ENCODE results near the gene SEC14L6. TPM values are rescaled to one million over a fixed set of nuclear protein-coding genes. Genes with fewer than 3 reads are reported as not detected.
"Not testable (repeated sequence)": the region's sequence is repeated elsewhere in the genome, so short reads cannot be mapped to it uniquely, and the experiment has no call there.

The SEC14L6 gene
- total RNA-seq, 2 experiments from 2014 or later: not detected

DNA sequence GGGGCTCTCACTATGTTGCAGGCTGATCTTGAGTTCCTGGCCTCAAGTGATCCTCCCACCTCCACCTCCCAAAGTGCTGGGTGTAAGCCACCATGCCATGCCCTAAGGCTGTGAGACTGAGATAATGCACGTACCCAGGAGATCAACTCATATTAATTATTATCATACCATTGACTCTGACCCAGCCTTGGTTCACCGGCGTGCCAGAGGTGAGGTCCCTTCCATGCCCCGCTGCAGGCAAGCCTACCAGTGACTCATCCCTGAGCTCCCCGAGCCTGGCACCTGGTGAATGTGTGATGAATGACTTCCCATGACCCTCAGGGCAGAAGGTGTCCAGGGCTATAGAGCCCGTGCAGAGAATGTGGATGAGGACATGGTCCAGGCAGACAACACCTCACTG, 15.8 kb upstream of the SEC14L6 start:
- no peaks in the 10 kb centered on the region for H3K9me3 Mint-ChIP-seq
- no peak for DNase-seq
- H3K27ac Mint-ChIP-seq: no peak overlapping the region
- ATAC-seq (ENCODE audit: poor library complexity): no peak
- TF ChIP-seq, protein P1, sequence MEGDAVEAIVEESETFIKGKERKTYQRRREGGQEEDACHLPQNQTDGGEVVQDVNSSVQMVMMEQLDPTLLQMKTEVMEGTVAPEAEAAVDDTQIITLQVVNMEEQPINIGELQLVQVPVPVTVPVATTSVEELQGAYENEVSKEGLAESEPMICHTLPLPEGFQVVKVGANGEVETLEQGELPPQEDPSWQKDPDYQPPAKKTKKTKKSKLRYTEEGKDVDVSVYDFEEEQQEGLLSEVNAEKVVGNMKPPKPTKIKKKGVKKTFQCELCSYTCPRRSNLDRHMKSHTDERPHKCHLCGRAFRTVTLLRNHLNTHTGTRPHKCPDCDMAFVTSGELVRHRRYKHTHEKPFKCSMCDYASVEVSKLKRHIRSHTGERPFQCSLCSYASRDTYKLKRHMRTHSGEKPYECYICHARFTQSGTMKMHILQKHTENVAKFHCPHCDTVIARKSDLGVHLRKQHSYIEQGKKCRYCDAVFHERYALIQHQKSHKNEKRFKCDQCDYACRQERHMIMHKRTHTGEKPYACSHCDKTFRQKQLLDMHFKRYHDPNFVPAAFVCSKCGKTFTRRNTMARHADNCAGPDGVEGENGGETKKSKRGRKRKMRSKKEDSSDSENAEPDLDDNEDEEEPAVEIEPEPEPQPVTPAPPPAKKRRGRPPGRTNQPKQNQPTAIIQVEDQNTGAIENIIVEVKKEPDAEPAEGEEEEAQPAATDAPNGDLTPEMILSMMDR (IDR thresholded peaks at IDR 0.05): no peak
- Histone ChIP-seq H3K9me3 (ENCODE audit: control insufficient read depth in 1 of 2, insufficient read depth in 1 of 2, low read length in 2 of 2) (no peaks in the 10 kb centered on the region), H3K27ac (ENCODE audit: low read depth in 1 of 2, low read length in 2 of 2) (no peak overlapping the region), H3K27me3 (ENCODE audit: control insufficient read depth in 1 of 2, insufficient read depth in 2 of 2, low read length in 2 of 2) (peaks cover 0 to 2% of the 10 kb centered on the region in 2 experiments), H3K4me3 (ENCODE audit: low read length) (no peak overlapping the region), H3K4me1 (ENCODE audit: insufficient read depth, low read length) (no peaks in the 10 kb centered on the region), H3K36me3 (ENCODE audit: insufficient read depth, low read length) (no peaks in the 10 kb centered on the region)
- no peak overlapping the region for H3K4me3 Mint-ChIP-seq
- POLR2A ChIA-PET: no interaction called here
- no peaks in the 10 kb centered on the region for H3K4me1 Mint-ChIP-seq (ENCODE audit: low read depth)
- peaks cover 6% of the 10 kb centered on the region for H3K27me3 Mint-ChIP-seq
- no peaks in the 10 kb centered on the region for H3K36me3 Mint-ChIP-seq (ENCODE audit: low read depth)
- intact Hi-C loops (cut with DNase I, micrococcal nuclease): no loop called here
- CTCF ChIA-PET: no interaction called here

DNA sequence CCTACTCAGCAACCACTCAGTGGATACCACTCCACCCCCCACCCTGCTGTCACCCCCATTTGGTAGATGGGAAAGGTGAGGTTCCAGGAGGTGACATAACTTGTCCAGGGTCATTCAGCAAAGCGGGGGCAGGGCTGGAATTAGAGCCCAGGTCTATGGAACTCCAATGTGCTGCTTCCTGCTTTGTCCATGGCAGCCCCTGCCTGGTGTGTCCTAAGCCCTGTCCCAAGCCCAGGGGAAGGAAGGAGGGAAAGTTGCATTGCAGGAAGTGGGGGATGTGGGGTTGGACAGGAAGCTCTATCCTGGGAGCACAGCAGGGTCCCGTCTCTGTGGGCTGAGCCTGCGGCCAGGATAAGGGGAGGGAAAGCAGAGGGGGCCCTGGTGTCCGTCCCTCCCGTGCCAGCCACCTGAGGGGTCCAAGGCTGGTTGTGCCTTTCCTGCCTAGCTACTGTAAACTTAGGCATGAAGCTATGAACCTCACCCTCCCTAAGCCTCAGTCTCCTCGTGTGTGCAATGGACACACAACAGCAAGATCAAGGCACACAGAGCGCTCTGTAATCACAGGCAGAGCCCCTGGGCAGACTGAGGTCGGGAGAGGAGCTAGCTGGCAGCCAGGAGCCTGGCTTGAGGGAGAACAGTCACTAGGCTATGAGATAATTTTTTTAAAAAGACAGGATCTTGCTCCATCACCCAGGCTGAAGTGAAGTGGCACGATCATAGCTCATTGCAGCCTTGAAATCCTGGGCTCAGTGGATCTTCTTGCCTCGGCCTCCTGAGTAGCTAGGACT, 15.1 kb upstream of the SEC14L6 start:
- Histone ChIP-seq H3K4me1 (ENCODE audit: insufficient read depth, low read length) (no peaks in the 10 kb centered on the region), H3K27me3 (ENCODE audit: control insufficient read depth in 1 of 2, insufficient read depth in 2 of 2, low read length in 2 of 2) (peaks cover 0 to 2% of the 10 kb centered on the region in 2 experiments), H3K9me3 (ENCODE audit: control insufficient read depth in 1 of 2, insufficient read depth in 1 of 2, low read length in 2 of 2) (no peaks in the 10 kb centered on the region), H3K27ac (ENCODE audit: low read depth in 1 of 2, low read length in 2 of 2) (no peak overlapping the region), H3K4me3 (ENCODE audit: low read length) (no peak overlapping the region), H3K36me3 (ENCODE audit: insufficient read depth, low read length) (no peaks in the 10 kb centered on the region)
- ChIA-PET POLR2A (no interaction called here), CTCF (no interaction called here)
- ATAC-seq (ENCODE audit: poor library complexity) (no peak), DNase-seq (no peak)
- Mint-ChIP-seq H3K27ac (no peak overlapping the region), H3K36me3 (ENCODE audit: low read depth) (no peaks in the 10 kb centered on the region), H3K4me3 (no peak overlapping the region), H3K4me1 (ENCODE audit: low read depth) (no peaks in the 10 kb centered on the region), H3K9me3 (no peaks in the 10 kb centered on the region), H3K27me3 (peaks cover 6% of the 10 kb centered on the region)
- intact Hi-C loops (cut with DNase I, micrococcal nuclease): no loop called here
- TF ChIP-seq, protein P1 (IDR thresholded peaks at IDR 0.05): no peak

DNA sequence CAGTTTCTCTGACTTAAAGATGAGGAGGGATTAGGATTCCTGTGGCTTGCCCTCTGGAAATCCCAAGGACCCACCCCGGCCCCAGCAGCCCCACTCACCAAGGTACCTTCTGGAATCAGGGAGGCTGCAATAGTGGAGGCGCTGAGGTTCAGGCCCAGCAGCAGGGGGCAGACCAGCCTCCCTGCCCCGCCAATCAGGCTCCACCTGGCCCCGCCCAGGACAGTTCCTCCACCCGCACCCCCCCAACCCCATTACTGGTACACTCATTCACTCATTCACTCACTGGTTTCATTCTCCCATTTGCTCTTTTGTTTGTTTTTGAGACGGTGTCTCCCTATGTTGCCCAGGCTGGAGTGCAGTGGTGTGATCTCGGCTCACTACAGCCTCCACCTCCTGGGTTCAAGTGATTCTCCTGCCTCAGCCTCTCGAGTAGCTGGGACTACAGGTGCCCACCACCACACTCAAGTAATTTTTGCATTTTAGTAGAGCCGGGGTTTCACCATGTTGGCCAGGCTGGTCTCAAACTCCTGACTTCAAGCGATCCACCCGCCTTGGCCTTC, 14.2 kb upstream of the SEC14L6 start:
- H3K9me3 ChIP-seq (ENCODE audit: control insufficient read depth in 1 of 2, insufficient read depth in 1 of 2, low read length in 2 of 2); H3K27me3 ChIP-seq (ENCODE audit: control insufficient read depth in 1 of 2, insufficient read depth in 2 of 2, low read length in 2 of 2); H3K27me3 Mint-ChIP-seq; H3K27ac Mint-ChIP-seq; POLR2A ChIA-PET; H3K36me3 Mint-ChIP-seq (ENCODE audit: low read depth); H3K36me3 ChIP-seq (ENCODE audit: insufficient read depth, low read length); H3K9me3 Mint-ChIP-seq; CTCF ChIA-PET; ATAC-seq (ENCODE audit: poor library complexity); H3K4me3 Mint-ChIP-seq; H3K4me3 ChIP-seq (ENCODE audit: low read length); H3K4me1 Mint-ChIP-seq (ENCODE audit: low read depth); intact Hi-C loops (cut with DNase I, micrococcal nuclease); H3K4me1 ChIP-seq (ENCODE audit: insufficient read depth, low read length); H3K27ac ChIP-seq (ENCODE audit: low read depth in 1 of 2, low read length in 2 of 2); DNase-seq: not testable (repeated sequence)
